GM13976 (cell line): Measurements from ENCODE around the gene RPS6KA2.

Source experiments
- DNase-seq: peaks from one replicate; pipeline ENCODE4 v3.0.0; 2012; ENCODE audit warnings: low spot score
- CTCF ChIP-seq: IDR thresholded peaks from 2 replicates; pipeline ENCODE4 v1.5.1; 2012; ENCODE audit warnings: borderline replicate concordance, mild to moderate bottlenecking; ENCODE audit not compliant: insufficient read depth; ENCODE audit errors: extremely low read depth, missing control alignments, control extremely low read depth
- in situ Hi-C: fragments of 300-500 bp; cut with MboI; formaldehyde crosslinking; loops from one replicate; pipeline ENCODE4 v1.12.0; 2022; ENCODE audit warnings: low sequenced_read_pairs, mixed read lengths, inconsistent platforms; ENCODE audit not compliant: unreplicated experiment

RPS6KA2 gene

GRCh38 chr6:166559211-166559610 lies 67.8 kb downstream of the RPS6KA2 start:
- TF ChIP-seq CTCF = no peak
- in situ Hi-C loops = no loop called here
- DNase-seq = no peak

- in situ Hi-C loops = no loop called here
- no peak for TF ChIP-seq CTCF
Measured at GRCh38 chr6:166558156-166559005, 68.7 kb downstream of the RPS6KA2 start.

GRCh38 chr6:166556863-166557322 lies 70.2 kb downstream of the RPS6KA2 start:
- TF ChIP-seq CTCF = no peak
- DNase-seq = no peak
- in situ Hi-C loops = no loop called here

More at GRCh38 chr6:166558156-166559005, 68.7 kb downstream of the RPS6KA2 start:
- no peak for DNase-seq

GRCh38 chr6:166556336-166556735 lies 70.7 kb downstream of the RPS6KA2 start:
- in situ Hi-C loops = no loop called here
- no peak for TF ChIP-seq CTCF

GRCh38 chr6:166555086-166555485 lies 72.0 kb downstream of the RPS6KA2 start:
- in situ Hi-C loops = no loop called here
- TF ChIP-seq CTCF = no peak
- DNase-seq = no peak

More at GRCh38 chr6:166556336-166556735, 70.7 kb downstream of the RPS6KA2 start:
- DNase-seq = no peak

- in situ Hi-C loops = no loop called here
- no peak for DNase-seq
- TF ChIP-seq CTCF = no peak
Measured at GRCh38 chr6:166554316-166554715, 72.7 kb downstream of the RPS6KA2 start.
